Adrenal gland (tissue), 12 donors: Measurements from ENCODE around the gene SPATA18. TPM values are rescaled to one million over a fixed set of nuclear protein-coding genes. Genes with fewer than 3 reads are reported as not detected.

Experiments used
- DNase-seq, 7 donors: peaks; one replicate each; pipeline ENCODE4 v3.0.0-alpha.2; 2019 to 2020
- H3K27ac ChIP-seq, 5 donors: fragments of 200-600 bp; sonication (generic) in 4 of 5; 1 replicate in 3 of 5; 2 replicates in 2 of 5; pipeline versions ENCODE4 v1.5.1 to v1.8.0; 2016 to 2020; ENCODE audit warnings: mild to moderate bottlenecking in 1 of 5
- H3K27me3 ChIP-seq: fragments of 200-600 bp; 2 replicates; pipeline ENCODE4 v1.8.0; 2021
- H3K36me3 ChIP-seq, 2 donors: fragments of 200-600 bp; replicated peaks in 1 of 2; 1 replicate in 1 of 2; 2 replicates in 1 of 2; pipeline versions ENCODE4 v1.5.1 to v1.8.0; 2018 to 2022
- H3K4me1 ChIP-seq, 2 donors: fragments of 200-600 bp; replicated peaks in 1 of 2; 1 replicate in 1 of 2; 2 replicates in 1 of 2; pipeline versions ENCODE4 v1.5.1 to v1.8.0; 2018 to 2021
- H3K4me3 ChIP-seq, 4 donors: fragments of 200-600 bp; sonication (generic) in 3 of 4; one replicate each; pipeline ENCODE4 v1.5.1; 2016 to 2018
- H3K9me3 ChIP-seq, 3 donors: fragments of 200-600 bp; sonication (generic) in 1 of 3; replicated peaks in 1 of 3; 1 replicate in 2 of 3; 2 replicates in 1 of 3; pipeline versions ENCODE4 v1.5.1 to v1.8.0; 2016 to 2021
- CTCF ChIP-seq, 6 experiments: fragments of 450-650 bp in 4 of 6; fragments of 200-600 bp in 2 of 6; sonication (generic) in 1 of 6; IDR thresholded peaks; 1 replicate in 5 of 6; 2 replicates in 1 of 6; pipeline versions ENCODE4 v1.5.1 to v1.8.0; 2016 to 2021; ENCODE audit warnings: antibody characterized with exemption in 6 of 6, mild to moderate bottlenecking in 2 of 6, moderate library complexity in 1 of 6
- POLR2A ChIP-seq, 2 donors: fragments of 450-650 bp; IDR thresholded peaks; one replicate each; pipeline ENCODE4 v1.6.1; 2017; ENCODE audit warnings: antibody characterized with exemption in 2 of 2, mild to moderate bottlenecking in 2 of 2, moderate library complexity in 1 of 2
- WGBS, 4 donors: extraction: QIAGEN DNeasy Blood & Tissue Kit in 2 of 4; methylation state at CpG; one replicate each; pipeline versions ENCODE4 v1.1.5 to v1.1.7; 2013 to 2017; 5-methylcytosine and 5-hydroxymethylcytosine counted together
- intact Hi-C, 2 donors: fragments of 100-400 bp; cut with DNase I; formaldehyde crosslinking; loops; one replicate each; pipeline versions ENCODE4 v1.14.1 to v1.15.0; 2022 to 2023
- polyA plus RNA-seq, 3 donors: library from polyadenylated mRNA; stranded (reverse); fragments of 200-250 nt in 2 of 3; fragments of 350-450 nt in 1 of 3; fragmentation: Illumina TruSeq in 1 of 3; extraction: RNeasy Lipid Tissue Mini Kit (QIAGEN cat#74804) in 1 of 3; gene quantifications; one replicate each; pipeline ENCODE4 v1.2.3, GENCODE V29; 2013 to 2014
- total RNA-seq, 9 donors: library from RNA; depleted of rRNA in 4 of 9; stranded (reverse); fragments of >200 nt in 4 of 9; fragments of 120-200 nt in 1 of 9; fragmentation: NEBNext Ultra II Directional in 1 of 9; extraction: Animal tissue kit (Norgen Biotek cat#: 25700) in 1 of 9; gene quantifications; one replicate each; pipeline versions ENCODE4 v1.1.0 to v1.2.4, GENCODE V29; 2013 to 2023
- donor health status: healthy with polysubstance abuse.
- donor health status: Bipolar disorder and iron deficiency.
- donor health status: DM: yes; HTN: yes; CAD: no.
- donor health status: DM: no; HTN: no; CAD: no.
- donor health status: DM: no; HTN: no; CAD: no.
- donor health status: DM: yes; HTN: yes; CAD: no.

The SPATA18 gene
- total and polyA plus RNA-seq, 12 donors, result 1.2 to 29.2 (median 10.2) TPM

GRCh38 chr4:52105276-52105675 lies 54.2 kb downstream of the SPATA18 start:
- Histone ChIP-seq H3K27me3 (no peaks in the 10 kb centered on the region), H3K36me3 (no peaks in the 10 kb centered on the region), H3K4me3 (no peak overlapping the region), H3K27ac (no peak overlapping the region), H3K4me1 (no peaks in the 10 kb centered on the region), H3K9me3 (no peaks in the 10 kb centered on the region)
- no peak for DNase-seq
- no peak for TF ChIP-seq POLR2A (IDR thresholded peaks at IDR 0.05)
- TF ChIP-seq CTCF (IDR thresholded peaks at IDR 0.05), result no peak
- intact Hi-C loops, result no loop called here
- 82 to 95% (median 92%) methylated on average over 5 of the region's 5 CpGs for WGBS, 4 donors

- Histone ChIP-seq H3K9me3 (no peaks in the 10 kb centered on the region), H3K4me1 (no peaks in the 10 kb centered on the region), H3K27me3 (no peaks in the 10 kb centered on the region), H3K27ac (no peak overlapping the region), H3K36me3 (no peaks in the 10 kb centered on the region), H3K4me3 (no peak overlapping the region)
- DNase-seq, result no peak
- 38 to 60% (median 42%) methylated on average over 1 of the region's 1 CpG for WGBS, 4 donors
- TF ChIP-seq CTCF (IDR thresholded peaks at IDR 0.05) (no peak), POLR2A (IDR thresholded peaks at IDR 0.05) (no peak)
- intact Hi-C loops, result no loop called here
These were observed 55.1 kb downstream of the SPATA18 start for GRCh38 chr4:52106191-52106590.

GRCh38 chr4:52106660-52107059 lies 55.6 kb downstream of the SPATA18 start:
- no peaks in the 10 kb centered on the region for H3K4me1 ChIP-seq

GRCh38 chr4:52107336-52107735 lies 56.2 kb downstream of the SPATA18 start:
- intact Hi-C loops, result no loop called here
- H3K36me3 ChIP-seq, result no peaks in the 10 kb centered on the region
- DNase-seq, result no peak
- H3K4me3 ChIP-seq, result no peak overlapping the region
- H3K27me3 ChIP-seq, result no peaks in the 10 kb centered on the region
- H3K4me1 ChIP-seq, result no peaks in the 10 kb centered on the region
- WGBS, 4 donors, result 77 to 84% (median 81%) methylated on average over 3 of the region's 3 CpGs
- no peak overlapping the region for H3K27ac ChIP-seq
- no peak for TF ChIP-seq CTCF (IDR thresholded peaks at IDR 0.05)
- no peak for TF ChIP-seq POLR2A (IDR thresholded peaks at IDR 0.05)
- H3K9me3 ChIP-seq, result no peaks in the 10 kb centered on the region

More at GRCh38 chr4:52106660-52107059, 55.6 kb downstream of the SPATA18 start:
- DNase-seq, result no peak
- WGBS, 4 donors, result 58 to 63% (median 61%) methylated on average over 5 of the region's 5 CpGs
- Histone ChIP-seq H3K4me3 (no peak overlapping the region), H3K27me3 (no peaks in the 10 kb centered on the region), H3K9me3 (no peaks in the 10 kb centered on the region), H3K36me3 (no peaks in the 10 kb centered on the region), H3K27ac (no peak overlapping the region)
- TF ChIP-seq POLR2A (IDR thresholded peaks at IDR 0.05), result no peak
- TF ChIP-seq CTCF (IDR thresholded peaks at IDR 0.05), result no peak
- intact Hi-C loops, result no loop called here
